Activated CD8-positive, alpha-beta memory T cell treated with anti-CD3 and anti-CD28 coated beads, Interleukin-2, amount 50 U/mL, for 4 hours (primary cell): ENCODE measurements around the gene GPRC6A.
"Not testable (repeated sequence)": the region's sequence is repeated elsewhere in the genome, so short reads cannot be mapped to it uniquely, and the experiment has no call there.

Source experiments
- DNase-seq: peaks from one replicate; pipeline ENCODE4 v3.0.0-alpha.2; 2020

Gene GPRC6A, protein sequence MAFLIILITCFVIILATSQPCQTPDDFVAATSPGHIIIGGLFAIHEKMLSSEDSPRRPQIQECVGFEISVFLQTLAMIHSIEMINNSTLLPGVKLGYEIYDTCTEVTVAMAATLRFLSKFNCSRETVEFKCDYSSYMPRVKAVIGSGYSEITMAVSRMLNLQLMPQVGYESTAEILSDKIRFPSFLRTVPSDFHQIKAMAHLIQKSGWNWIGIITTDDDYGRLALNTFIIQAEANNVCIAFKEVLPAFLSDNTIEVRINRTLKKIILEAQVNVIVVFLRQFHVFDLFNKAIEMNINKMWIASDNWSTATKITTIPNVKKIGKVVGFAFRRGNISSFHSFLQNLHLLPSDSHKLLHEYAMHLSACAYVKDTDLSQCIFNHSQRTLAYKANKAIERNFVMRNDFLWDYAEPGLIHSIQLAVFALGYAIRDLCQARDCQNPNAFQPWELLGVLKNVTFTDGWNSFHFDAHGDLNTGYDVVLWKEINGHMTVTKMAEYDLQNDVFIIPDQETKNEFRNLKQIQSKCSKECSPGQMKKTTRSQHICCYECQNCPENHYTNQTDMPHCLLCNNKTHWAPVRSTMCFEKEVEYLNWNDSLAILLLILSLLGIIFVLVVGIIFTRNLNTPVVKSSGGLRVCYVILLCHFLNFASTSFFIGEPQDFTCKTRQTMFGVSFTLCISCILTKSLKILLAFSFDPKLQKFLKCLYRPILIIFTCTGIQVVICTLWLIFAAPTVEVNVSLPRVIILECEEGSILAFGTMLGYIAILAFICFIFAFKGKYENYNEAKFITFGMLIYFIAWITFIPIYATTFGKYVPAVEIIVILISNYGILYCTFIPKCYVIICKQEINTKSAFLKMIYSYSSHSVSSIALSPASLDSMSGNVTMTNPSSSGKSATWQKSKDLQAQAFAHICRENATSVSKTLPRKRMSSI

DNA sequence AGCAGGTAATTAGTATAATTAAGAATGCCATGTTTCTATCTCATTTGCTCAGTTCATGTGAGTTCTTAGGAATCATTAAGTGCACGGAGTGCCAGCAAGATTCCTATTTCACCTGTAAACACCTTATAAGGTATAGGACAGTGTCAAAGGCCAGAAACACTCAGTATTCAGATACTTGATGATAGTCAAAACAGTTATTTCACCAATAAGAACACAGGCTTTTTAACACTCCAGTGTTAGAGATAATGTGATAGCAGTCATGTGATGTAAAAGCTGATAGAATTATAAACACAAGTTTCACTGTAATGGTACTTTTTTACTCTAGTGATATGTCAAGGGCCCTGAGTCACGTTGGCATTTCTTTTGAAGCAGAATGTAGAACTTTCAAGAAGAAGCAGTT is at the start of gene GPRC6A:
GPRC6A (minus strand) TSS at position 101 of the 400 bp plus-strand sequence; CDS start at position 31, 70 bp downstream.
- DNase-seq, result no peak

DNA sequence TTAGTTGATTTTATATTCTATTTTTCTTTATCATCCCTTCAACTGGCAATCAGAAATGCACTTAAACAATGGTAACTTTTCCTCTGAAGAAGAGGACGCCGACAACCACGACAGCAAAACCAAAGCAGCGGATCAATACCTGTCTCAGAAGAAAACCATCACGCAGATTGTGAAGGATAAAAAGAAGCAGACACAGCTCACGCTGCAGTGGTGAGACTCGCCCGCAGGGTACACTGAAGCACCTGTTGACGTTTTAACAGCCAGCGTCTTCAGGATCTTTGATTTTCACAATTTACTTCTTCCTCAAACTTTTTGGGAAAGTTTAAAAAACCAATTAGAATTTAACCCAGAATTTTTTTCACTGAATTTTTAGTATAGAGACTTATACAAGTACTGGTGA is 48.9 kb upstream of the GPRC6A start:
- no peak for DNase-seq

DNA sequence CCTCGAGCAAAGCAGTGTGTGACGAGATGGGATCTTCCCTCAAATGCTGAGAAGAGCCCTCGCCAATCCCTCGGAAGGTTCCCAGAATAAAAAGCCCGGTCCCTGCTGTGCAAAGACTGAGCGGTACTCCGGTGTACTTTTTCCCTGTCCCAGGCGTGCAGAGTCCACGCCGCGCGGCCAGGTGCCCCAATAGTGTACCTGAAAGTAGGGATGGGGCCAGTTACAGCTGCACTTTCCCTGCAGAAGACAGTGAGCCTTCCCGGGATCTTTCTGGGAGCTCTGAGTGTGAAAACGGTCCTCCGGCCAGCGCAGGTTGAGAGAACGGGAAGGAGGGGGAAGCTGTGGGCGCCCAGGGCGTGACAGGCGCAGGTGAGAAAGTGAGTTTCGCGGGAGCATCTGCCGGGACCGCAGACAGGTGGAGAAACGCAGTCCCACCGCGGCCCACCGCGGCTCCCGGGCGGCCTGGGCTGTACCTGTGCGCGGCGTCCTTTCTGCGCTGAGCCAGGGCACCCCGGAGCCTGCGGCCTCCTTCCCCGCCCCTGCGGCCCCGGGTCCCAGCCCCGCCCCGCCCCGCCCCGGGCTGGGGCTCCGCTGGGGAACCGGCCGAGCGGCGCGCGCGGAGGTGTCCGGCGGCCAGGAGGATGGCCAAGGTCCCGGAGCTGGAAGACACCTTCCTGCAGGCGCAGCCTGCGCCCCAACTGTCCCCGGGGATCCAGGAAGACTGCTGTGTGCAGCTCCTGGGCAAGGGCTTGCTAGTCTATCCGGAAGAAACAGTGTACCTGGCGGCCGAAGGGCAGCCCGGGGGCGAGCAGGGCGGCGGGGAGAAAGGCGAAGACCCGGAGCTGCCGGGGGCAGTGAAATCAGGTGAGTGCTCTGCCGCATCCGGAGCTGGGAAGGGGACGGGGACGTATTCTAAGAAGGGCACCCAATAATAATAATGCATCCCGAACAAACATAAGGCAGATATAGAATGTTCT is 48.0 kb upstream of the GPRC6A start, which contains the start of gene RFX6:
RFX6 (plus strand) TSS at position 608 of the 977 bp plus-strand sequence; CDS start at position 642, 34 bp downstream.
- no peak for DNase-seq

DNA sequence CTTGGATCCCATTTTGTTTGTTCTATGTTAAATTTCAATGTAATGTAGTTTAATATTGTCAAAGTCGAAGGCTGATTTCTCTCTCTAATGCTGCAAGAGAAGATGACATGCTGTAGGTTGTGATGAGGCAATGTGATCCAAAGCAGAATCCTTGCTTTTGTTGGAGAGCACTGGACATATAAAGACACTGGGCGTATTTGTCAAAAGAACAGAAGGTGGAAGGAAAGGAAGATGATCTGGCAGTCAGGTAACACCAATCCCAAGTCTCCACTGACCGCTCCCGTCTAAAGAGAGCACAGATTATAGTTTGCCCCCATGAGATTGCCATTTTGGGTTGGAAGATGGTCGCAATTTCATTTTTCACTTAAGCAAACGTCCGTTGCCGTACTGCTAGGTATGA is 47.2 kb upstream of the GPRC6A start:
- no peak for DNase-seq

DNA sequence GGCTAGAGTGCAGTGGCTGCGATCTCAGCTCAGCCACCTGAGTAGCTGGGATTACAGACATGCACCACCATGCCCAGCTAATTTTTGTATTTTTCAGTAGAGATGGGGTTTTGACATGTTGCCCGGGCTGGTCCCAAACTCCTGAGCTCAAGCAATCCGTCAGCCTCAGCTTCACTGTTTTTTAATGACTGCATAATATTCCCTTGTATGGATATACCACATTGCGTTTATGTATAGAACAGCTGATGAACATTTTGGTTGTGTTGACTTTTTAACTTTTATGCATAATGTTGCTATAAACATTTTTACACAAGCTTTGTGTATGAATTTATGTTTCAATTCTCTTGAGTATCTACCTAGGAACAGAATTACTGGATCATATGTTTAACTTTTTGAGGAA is 43.9 kb upstream of the GPRC6A start:
- no peak for DNase-seq

DNA sequence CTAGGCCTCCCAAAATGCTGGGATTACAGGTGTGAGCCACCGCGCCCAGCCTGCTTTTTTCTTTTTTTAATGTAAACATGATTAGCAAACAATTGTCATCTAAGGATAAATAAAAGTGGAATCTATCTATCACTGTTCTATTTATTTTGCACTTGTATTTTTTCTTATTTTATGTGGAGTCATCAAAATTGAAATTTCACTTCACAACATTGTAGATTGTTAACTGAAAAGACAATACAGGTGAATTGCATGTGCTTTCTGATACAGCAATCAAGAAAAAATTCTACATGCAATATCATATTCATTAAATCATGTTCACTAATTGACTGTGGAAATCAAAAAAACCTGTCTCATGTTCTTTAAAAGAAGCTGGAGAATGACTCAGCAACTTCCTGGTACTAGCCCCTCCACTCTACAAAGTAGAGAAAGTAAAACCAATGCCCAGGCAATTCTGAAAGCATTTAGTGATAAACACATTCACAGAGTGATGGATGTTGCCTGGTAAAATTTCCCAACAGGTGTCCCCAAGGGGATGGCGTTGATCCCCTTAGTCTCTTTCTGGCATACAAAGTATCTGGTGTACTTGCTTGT is 37.5 kb upstream of the GPRC6A start:
- no peak for DNase-seq

DNA sequence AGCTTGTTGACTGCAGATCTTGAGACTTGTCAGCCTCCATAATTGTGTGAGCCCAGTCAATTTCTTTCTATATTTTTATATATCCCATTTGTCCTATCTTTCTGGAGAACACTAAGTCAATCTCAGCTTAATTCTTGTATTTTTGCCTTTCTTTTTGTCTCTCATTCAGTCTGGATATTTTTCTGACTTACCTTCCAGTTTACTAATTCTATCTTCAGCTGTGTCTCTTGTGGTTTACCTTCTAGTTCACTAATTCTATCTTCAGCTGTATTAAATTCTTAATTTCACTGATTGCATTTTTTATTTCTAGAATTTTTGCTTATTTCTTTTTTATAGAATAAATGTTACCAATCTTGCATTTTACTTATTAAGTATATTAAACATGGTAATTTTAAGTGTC is 30.4 kb upstream of the GPRC6A start:
- no peak for DNase-seq

DNA sequence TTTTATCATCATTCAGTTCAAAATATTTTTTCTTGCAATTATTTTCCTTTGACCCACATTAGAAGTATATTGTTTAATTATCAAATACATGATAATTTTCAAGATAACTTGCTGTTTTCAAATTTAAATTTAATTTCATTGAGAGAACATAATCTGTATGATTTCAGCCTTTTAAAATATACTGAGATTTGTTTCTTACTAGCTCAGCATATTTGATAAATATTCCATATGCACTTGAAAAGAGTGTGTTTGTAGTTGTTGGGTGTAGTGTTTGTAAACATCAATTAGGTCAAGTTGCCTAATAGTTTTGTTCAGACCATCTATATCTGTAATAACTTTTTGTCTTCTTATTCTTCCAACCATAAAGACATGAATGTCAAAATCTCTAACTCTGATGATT is 29.2 kb upstream of the GPRC6A start:
- no peak for DNase-seq

DNA sequence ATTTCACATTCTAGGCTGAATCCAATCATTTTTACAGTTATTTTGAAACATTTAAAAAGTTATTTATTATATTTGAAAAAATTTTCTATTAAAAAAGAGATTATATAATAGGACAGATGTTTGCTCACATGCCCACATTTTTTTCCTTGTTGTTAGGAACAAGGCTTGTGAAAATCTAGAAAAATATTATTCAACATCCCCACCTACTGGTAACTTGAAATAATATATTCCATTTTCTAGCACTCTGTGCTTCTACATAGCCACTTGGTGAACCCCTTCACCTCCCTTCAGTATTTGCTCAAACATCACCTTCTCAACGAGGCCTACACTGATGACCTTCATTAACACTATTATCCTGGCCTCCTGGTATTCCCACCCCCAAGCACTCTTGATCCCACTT is 18.3 kb upstream of the GPRC6A start:
- no peak for DNase-seq

DNA sequence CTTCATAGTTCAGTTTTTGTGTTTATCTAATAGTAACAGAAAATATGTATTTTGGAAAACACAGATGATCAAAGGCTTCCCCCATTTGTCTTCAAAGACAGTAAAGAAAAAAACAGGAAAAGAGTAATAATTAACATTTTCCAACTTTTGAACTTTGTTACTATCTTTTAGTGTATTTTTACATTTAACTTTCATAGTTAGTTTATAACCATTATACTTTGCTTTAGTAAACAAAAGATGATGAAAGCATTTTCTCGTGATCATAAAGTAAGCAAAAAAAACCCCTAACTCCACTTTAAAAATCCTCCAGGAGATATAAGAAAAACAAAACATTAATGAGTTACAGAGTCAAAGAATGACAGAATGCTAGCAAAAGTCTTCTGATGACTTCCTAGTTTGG is 13.6 kb upstream of the GPRC6A start:
- no peak for DNase-seq

DNA sequence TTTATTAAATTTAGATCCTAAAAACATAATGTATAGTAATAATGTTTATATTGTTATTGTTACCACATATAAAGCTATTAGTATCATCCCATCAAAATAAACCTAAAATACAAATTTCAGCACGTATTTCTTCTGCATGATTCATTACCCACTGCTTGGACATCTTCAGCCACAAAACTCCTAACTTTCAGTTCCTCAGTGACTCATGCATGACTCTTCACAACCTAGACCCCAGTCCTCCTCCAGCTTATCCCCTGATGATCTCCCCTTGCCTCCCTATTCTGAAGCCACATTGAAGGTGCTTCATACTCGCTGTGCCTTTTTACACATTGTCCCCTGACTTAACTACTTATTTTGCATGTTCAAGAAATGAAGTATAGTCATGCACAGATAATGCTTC is 11.2 kb upstream of the GPRC6A start:
- DNase-seq, result no peak

DNA sequence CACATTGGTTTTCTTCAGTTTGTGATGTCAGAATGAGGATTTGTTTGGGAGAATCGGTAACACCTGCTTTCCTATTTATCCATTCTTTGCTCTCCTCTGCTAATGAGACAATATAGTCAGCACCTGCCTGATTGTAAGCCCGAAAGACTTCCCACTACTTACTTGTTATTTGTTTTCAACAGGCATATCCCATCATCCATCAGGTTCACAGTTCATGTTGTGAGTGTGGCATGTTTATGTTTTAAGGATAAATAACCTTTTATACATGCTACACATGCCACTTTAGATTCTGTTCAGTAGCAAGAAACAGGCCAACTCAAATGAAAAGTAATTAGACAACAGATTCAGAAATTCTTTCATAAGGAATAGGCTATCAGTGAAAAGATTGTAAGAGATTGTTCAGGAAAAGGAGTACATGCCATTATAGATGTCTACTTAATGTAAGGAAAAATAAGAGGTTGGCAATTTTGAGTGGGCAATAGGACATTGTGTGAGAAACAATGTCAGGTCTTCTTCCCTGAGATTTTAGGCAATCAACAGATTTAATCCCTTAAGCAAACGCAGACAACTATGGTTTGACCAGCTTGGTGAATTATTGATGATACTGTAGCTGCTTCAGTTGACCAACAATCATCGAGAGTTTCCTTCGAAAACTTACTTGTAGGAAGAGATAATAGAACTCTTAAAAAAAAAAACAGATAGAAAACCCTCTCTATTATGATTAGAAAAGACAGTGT is 7.9 kb upstream of the GPRC6A start:
- DNase-seq, result no peak

DNA sequence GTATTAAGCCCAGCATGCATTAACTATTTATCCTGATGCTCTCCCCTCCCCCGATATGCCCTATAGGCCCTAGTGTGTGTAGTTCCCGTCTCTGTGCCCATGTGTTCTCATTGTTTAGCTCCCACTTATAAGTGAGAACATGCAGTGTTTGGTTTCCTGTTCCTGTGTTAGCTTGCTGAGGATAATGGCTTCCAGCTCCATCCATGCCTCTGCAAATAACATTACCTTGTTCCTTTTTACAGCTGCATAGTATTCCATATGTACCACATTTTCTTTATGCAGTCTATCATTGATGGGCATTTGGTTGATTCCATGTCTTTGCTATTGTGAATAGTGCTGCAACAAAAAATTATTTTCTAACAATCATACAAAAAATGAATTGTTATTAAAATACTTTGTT is 5.6 kb upstream of the GPRC6A start:
- not testable (repeated sequence) for DNase-seq

DNA sequence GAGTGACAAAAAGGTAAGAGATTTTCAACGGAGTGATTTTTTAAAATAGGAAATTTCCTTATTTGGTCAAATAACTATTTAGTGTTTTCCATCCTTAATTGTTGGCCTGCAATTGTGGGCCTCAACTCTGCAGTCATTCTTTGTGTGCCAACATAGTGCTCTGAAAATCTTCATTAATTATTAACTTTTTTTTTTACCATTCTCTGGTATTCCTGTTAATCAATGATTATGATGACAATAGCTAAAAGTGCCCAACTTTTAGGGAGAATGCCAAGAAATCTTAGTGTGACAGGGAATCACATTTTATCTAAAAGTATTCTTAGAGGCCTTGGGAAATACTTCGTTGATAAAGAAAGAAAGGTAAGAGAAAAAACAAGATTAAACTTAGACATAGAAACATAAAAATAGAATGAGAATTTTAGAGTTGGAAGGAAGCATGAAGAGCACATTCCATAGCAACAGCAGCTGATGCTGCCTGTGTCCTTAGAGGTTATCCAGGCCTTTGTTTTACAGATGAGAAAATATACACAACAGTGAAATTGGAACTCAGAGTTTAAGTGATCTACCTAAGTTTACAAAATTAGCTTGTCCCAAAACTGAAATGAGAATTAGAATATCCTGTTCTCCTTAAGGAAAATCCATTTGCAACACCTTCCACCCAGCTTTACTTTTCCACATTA is 1.2 kb downstream of the GPRC6A start:
- no peak for DNase-seq

DNA sequence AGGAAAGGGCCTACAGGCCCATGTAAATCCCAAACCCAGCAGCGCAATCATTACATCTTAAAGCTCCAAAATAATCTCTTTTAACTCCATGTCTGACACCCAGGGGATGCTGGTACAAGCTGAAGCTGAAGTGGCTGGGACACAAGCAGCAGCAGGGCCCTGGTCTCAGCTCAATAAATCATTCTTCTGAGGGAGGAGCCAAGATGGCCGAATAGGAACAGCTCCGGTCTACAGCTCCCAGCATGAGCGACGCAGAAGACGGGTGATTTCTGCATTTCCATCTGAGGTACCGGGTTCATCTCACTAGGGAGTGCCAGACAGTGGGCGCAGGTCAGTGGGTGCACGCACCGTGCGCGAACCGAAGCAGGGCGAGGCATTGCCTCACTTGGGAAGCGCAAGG is 12.5 kb downstream of the GPRC6A start:
- DNase-seq, result not testable (repeated sequence)

DNA sequence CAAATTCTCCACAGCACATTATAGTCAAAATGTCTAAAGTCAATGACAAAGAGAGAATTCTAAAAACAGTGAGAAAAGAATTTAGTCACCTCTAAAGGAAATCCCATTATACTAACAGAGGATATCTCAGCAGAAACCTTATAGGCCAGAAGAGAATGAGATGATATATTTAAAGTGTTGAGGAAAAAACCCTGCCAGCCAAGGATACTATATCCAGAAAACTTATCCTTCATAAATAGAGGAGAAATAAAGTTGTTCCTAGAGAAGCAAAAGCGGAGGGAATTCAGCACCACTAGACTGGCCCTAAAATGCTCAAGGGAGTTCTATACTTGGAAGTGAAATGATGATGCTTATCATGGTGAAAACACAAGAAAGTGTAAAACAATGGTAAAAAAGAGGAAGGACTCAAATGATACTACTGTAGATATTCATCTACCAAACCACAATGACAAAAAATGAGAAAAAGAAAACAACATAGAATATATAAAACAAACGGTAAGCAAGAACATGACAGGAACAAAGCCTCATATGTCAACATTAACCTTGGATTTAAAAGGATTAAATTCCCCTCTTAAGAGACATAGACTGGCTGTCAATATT is 16.7 kb downstream of the GPRC6A start:
- DNase-seq, result no peak

DNA sequence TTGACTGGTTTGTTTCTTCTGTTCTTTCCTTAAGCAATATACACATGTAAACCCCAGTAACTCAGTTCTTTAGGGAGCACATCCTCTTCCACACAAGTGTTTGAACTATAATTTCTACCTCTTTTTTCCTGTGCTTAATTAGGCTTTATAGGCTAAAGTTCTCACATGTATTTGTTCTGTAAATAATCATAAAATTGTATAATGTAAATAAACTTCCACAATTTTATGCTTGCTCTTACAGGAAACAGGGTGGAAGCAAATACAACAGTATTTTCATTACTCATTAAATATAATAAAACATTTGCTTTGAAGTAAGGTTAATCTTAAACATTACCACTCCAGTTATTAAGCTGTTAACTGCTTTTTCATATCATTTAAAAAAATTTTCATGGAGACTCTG is 26.9 kb downstream of the GPRC6A start:
- DNase-seq, result no peak

DNA sequence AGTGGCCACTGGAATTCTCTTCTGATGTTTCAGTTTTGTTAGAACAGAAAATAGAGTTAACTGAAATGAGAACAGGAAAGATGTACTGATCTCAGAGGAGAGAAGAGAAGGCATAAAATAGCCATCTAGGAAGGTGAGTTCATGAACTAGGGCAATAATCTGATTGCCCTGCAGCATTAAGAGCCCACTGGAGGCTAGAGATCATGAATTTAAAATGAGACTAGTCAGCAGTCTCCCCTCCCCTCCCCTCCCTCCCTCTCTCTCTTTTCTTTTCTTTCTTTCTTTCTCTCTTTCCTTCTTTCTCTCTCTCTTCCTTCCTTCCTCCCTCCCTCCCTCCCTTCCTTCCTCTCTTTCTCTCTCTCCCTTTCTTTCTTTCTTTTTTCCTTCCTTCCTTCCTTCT is 28.9 kb downstream of the GPRC6A start:
- DNase-seq, result no peak

DNA sequence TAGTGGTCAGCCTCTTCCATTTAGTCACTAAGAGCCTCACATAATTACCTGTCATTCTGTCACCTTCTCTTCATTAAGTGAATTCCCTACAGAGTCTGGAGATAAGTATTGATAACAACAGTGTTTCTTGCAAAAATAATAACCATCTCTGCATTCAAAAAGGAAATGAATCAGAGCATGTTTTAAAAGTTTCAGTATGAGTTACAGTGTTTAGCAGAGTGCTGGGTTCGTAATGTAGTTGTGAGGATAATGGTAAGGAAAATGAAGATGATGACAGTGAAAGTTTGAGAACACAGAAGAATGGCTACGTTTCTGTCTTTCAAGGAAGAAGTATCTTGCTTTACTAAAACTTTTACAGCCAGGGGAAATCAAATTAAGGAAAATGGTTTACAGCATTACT is 31.3 kb downstream of the GPRC6A start:
- DNase-seq, result no peak

DNA sequence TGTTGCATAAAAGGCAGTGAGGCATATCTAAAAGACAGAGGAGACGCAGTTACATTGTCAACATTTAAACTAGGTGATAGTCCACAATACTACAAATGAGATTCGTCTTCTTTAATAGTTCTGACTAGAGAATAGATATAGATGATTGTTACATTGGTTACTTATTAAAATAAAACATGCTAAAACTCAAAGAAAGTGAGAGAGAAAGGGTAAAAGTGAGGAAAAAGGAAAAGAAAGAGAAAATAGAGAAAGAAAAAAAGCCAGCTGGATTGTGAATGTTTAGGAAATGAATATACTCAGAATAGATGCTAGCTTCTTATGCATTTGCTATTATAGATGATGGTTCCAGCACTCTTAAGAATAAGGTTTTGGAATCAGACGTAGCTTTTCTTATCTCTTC is 35.7 kb downstream of the GPRC6A start:
- DNase-seq, result no peak

DNA sequence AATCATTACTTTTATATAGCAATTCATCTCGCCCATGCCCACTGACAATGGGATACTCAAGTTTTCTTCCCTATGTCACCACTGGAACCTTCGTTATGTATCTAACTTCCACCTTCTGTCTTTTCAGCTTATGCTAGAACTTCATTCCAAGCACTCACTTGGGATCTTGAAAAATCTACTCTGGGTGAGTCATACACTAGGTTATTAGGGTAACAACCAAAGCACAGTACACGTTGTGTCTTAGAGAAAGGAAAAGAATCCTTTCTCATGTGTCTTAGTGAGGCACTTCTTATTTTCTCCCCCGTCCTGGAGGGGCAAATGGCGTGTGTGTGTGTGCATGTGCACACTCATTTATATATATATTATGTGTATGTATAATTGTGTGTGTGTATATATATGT is 45.0 kb downstream of the GPRC6A start:
- DNase-seq, result no peak
